Keratinocyte (primary cell): ENCODE measurements around the gene CCDC18.

Source experiments
- CTCF ChIP-seq, 3 experiments: IDR thresholded peaks in 1 of 3; conservative IDR thresholded peaks in 1 of 3; optimal IDR thresholded peaks in 1 of 3; 2 replicates in 2 of 3; 3 replicates in 1 of 3; pipeline versions ENCODE3 to v1.5.1; 2011; ENCODE audit warnings: low read length in 3 of 3, mild to moderate bottlenecking in 3 of 3, moderate library complexity in 2 of 3, control low read depth in 1 of 3, inconsistent platforms in 1 of 3; ENCODE audit not compliant: insufficient read depth in 2 of 3; ENCODE audit errors: extremely low read depth in 1 of 3
- EZH2 ChIP-seq: IDR thresholded peaks from one replicate; pipeline ENCODE4 v1.6.1; 2012; ENCODE audit warnings: inconsistent platforms, mild to moderate bottlenecking, low read length, moderate library complexity

GRCh38 chr1:93194231-93194990, 13.9 kb downstream of the CCDC18 start:
- TF ChIP-seq CTCF (optimal IDR thresholded peaks at IDR 0.05 in 1 of 3, IDR thresholded peaks at IDR 0.05 in 1 of 3, conservative IDR thresholded peaks at IDR 0.05 in 1 of 3; ENCODE audit: extremely low read depth in 1 of 3, insufficient read depth in 2 of 3, low read length in 3 of 3) = no peak
- TF ChIP-seq EZH2 = no peak
